HepG2 (cell line): ENCODE data around the gene ANKRD11. TPM values are rescaled to one million over a fixed set of nuclear protein-coding genes. Genes with fewer than 3 reads are reported as not detected.

Experiments used
- ATAC-seq: fragments of 200-7000 bp; cut with Tn5 transposase; 3 replicates; pipeline ENCODE4 v1.9.1; 2020; ENCODE audit warnings: mild to moderate bottlenecking, moderate library complexity
- BruUV-seq: library from RNA; stranded (reverse); fragments of 400-500 nt; replicated peaks from 2 replicates; lab custom pipeline; 2021; lab: Mats Ljungman, UMichigan
- CTCF ChIA-PET: fragments of 300-600 bp; formaldehyde crosslinking; extraction: SDS; loops from one replicate; lab custom pipeline; 2021; ENCODE audit warnings: low total read pairs, inconsistent platforms, low intra/inter-chr PET ratio; lab: Yijun Ruan, JAX
- POLR2A ChIA-PET: fragments of 350-600 bp; sonication (Branson Sonifier 250); formaldehyde crosslinking; loops from one replicate; lab custom pipeline; 2020; ENCODE audit warnings: antibody characterized with exemption, inconsistent platforms; lab: Yijun Ruan, JAX
- DNase-seq: peaks from one replicate; pipeline ENCODE4 v3.0.0-alpha.2; 2015; ENCODE audit warnings: low spot score
- FAIRE-seq: peaks from 3 replicates; lab custom pipeline; 2011; peaks lifted over from hg19 to GRCh38; lab: Jason Lieb, UNC
- H2AFZ ChIP-seq: one replicate; pipeline ENCODE4 v1.6.1; 2011; ENCODE audit warnings: low read length, inconsistent platforms
- H3K27ac ChIP-seq: fragments of 300-600 bp; 3 replicates; pipeline ENCODE4 v1.8.0; 2011; ENCODE audit warnings: mixed run types, mild to moderate bottlenecking, mixed read lengths, low read length, inconsistent platforms; ENCODE audit not compliant: insufficient read depth; ENCODE audit errors: extremely low read length
- H3K27me3 ChIP-seq, 2 experiments: fragments of 200-600 bp in 1 of 2; 2 replicates in 1 of 2; 3 replicates in 1 of 2; pipeline versions ENCODE4 v1.6.0 to v1.8.0; 2011; ENCODE audit warnings: low read length in 2 of 2, mild to moderate bottlenecking in 2 of 2, moderate library complexity in 2 of 2, inconsistent platforms in 1 of 2; ENCODE audit not compliant: insufficient read depth in 2 of 2, control insufficient read depth in 1 of 2
- H3K36me3 ChIP-seq, 2 experiments: fragments of 200-600 bp in 1 of 2; replicated peaks in 1 of 2; 2 replicates in 1 of 2; 3 replicates in 1 of 2; pipeline versions ENCODE4 v1.5.1 to v1.8.0; 2011; ENCODE audit warnings: low read length in 2 of 2, inconsistent platforms in 1 of 2; ENCODE audit not compliant: insufficient read depth in 2 of 2, control insufficient read depth in 1 of 2
- H3K4me1 ChIP-seq: 2 replicates; pipeline ENCODE4 v1.5.1; 2012; ENCODE audit warnings: low read length, inconsistent platforms; ENCODE audit not compliant: insufficient read depth
- H3K4me2 ChIP-seq: 2 replicates; pipeline ENCODE4 v1.6.0; 2011; ENCODE audit warnings: low read depth, low read length, inconsistent platforms
- H3K4me3 ChIP-seq, 3 experiments: fragments of 200-600 bp in 1 of 3; sonication (generic), shearing (Covaris generic) in 1 of 3; replicated peaks in 1 of 3; 2 replicates each; pipeline ENCODE4 v1.5.1; 2011 to 2016; ENCODE audit warnings: low read length in 3 of 3, inconsistent platforms in 2 of 3, low read depth in 2 of 3, mild to moderate bottlenecking in 2 of 3, control low read depth in 1 of 3, mixed read lengths in 1 of 3; ENCODE audit not compliant: insufficient read depth in 1 of 3
- H3K79me2 ChIP-seq: one replicate; pipeline ENCODE4 v1.6.1; 2011; ENCODE audit warnings: low read length, inconsistent platforms; ENCODE audit not compliant: insufficient read depth
- H3K9ac ChIP-seq: 2 replicates; pipeline ENCODE4 v1.6.0; 2011; ENCODE audit warnings: mild to moderate bottlenecking, low read depth, low read length, inconsistent platforms; ENCODE audit not compliant: insufficient read depth
- H3K9me3 ChIP-seq: 2 replicates; pipeline ENCODE4 v1.5.1; 2012; ENCODE audit warnings: mild to moderate bottlenecking, low read length
- H4K20me1 ChIP-seq: 2 replicates; pipeline ENCODE4 v1.6.0; 2011; ENCODE audit warnings: inconsistent platforms, mild to moderate bottlenecking, low read length, moderate library complexity; ENCODE audit not compliant: insufficient read depth
- ATF7 ChIP-seq, 2 experiments: fragments of 450-650 bp in 1 of 2; sonication (generic) in 1 of 2; formaldehyde crosslinking in 1 of 2; IDR thresholded peaks; 2 replicates each; pipeline versions ENCODE4 v1.4.0 to v1.6.1; 2016 to 2020; ENCODE audit warnings: antibody characterized with exemption in 1 of 2, mild to moderate bottlenecking in 1 of 2, missing genetic modification reagents in 1 of 2
- ATM ChIP-seq: fragments of 450-650 bp; IDR thresholded peaks from 2 replicates; pipeline ENCODE4 v1.7.1; 2017; ENCODE audit warnings: mild to moderate bottlenecking, borderline replicate concordance
- FOXO4 ChIP-seq: sonication (generic); formaldehyde crosslinking; conservative IDR thresholded peaks from 2 replicates; pipeline ENCODE4 v1.8.1; 2023; ENCODE audit warnings: missing genetic modification reagents
- HNRNPL ChIP-seq: fragments of 200-400 bp; formaldehyde crosslinking; IDR thresholded peaks from 2 replicates; pipeline ENCODE4 v1.6.1; 2017; ENCODE audit warnings: mild to moderate bottlenecking, low read depth, low read length
- NR2F6 ChIP-seq, 2 experiments: IDR thresholded peaks; 2 replicates each; pipeline ENCODE4 v1.6.1; 2016; ENCODE audit warnings: antibody characterized with exemption in 1 of 2, mild to moderate bottlenecking in 1 of 2
- RBM39 ChIP-seq: fragments of 200-400 bp; formaldehyde crosslinking; IDR thresholded peaks from one replicate; pipeline ENCODE4 v1.6.1; 2018; ENCODE audit warnings: antibody characterized with exemption, mild to moderate bottlenecking, low read depth, low read length; ENCODE audit not compliant: poor library complexity, severe bottlenecking
- YEATS4 ChIP-seq: sonication (generic); formaldehyde crosslinking; IDR thresholded peaks from 2 replicates; pipeline ENCODE4 v1.4.0; 2020; ENCODE audit warnings: missing genetic modification reagents, borderline replicate concordance
- ZBTB33 ChIP-seq: sonication (generic); formaldehyde crosslinking; IDR thresholded peaks from 2 replicates; pipeline ENCODE4 v1.4.0; 2020; ENCODE audit warnings: missing genetic modification reagents
- ZBTB38 ChIP-seq: sonication (generic); formaldehyde crosslinking; IDR thresholded peaks from 2 replicates; pipeline ENCODE4 v1.5.1; 2020; ENCODE audit warnings: mild to moderate bottlenecking, missing genetic modification reagents
- ZNF513 ChIP-seq: sonication (generic); formaldehyde crosslinking; conservative IDR thresholded peaks from 2 replicates; pipeline ENCODE4 v1.5.0; 2020; ENCODE audit warnings: missing genetic modification reagents
- ZNF543 ChIP-seq: sonication (generic); formaldehyde crosslinking; IDR thresholded peaks from 2 replicates; pipeline ENCODE4 v1.4.0; 2020; ENCODE audit warnings: mild to moderate bottlenecking, missing genetic modification reagents
- WGBS: methylation state at CpG from one replicate; pipeline ENCODE4 v1.1.6; 2017; ENCODE audit warnings: low lambda C conversion rate; 5-methylcytosine and 5-hydroxymethylcytosine counted together
- in situ Hi-C: cut with HindIII; loops from 2 replicates; pipeline ENCODE4 v1.10.0; 2017; ENCODE audit warnings: low pct_unique_long_range_greater_than_20kb; ENCODE audit not compliant: extremely low pct_ligation_motif_present
- intact Hi-C: fragments of 100-400 bp; cut with micrococcal nuclease; formaldehyde crosslinking; loops from one replicate; pipeline ENCODE4 v1.10.0; 2022; ENCODE audit not compliant: unreplicated experiment
- polyA plus RNA-seq, 8 experiments: library from polyadenylated mRNA; depleted of rRNA in 3 of 8; stranded (reverse) in 7 of 8; unstranded in 1 of 8; fragments of >200 nt; fragmentation: Illumina TruSeq in 4 of 8; extraction: Trizol in 4 of 8; gene quantifications; 2 replicates each; pipeline versions ENCODE4 v1.2.1 to v1.2.3, GENCODE V29; 2011 to 2016; ENCODE audit warnings: low read depth in 4 of 8, missing spikeins in 1 of 8, mixed read lengths in 1 of 8; ENCODE audit not compliant: insufficient read depth in 1 of 8
- total RNA-seq, 5 experiments: library from RNA; depleted of rRNA; stranded (reverse); fragments of >200 nt; fragmentation: Illumina TruSeq; extraction: Trizol; gene quantifications; 2 replicates each; pipeline ENCODE4 v1.2.3, GENCODE V29; 2016; ENCODE audit warnings: low read depth in 1 of 5

ANKRD11 gene
- total and polyA plus RNA-seq, 2 of the 13 experiments (the other 11 are each of a cell fraction or from before 2014, with no cell fraction given): 21.4 to 38.4 TPM

DNA sequence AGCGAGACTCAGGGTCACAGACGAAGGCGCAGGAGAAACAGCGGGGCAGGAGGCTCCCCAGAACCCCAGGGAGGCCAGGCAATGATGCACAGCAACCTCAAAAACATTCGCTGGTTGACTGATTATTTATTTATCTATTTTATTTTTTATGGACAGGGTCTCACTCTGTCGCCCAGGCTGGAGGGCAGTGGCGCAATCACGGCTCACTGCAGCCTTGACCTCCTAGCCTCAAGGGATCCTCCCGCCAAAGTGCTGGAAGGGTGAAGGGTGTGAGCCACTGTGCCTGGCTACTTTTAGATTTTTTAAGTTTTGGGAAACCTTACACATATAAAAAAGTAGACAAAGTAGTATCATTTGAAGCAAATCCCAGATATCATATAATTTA lies 189.4 kb downstream of the ANKRD11 start:
- Histone ChIP-seq H3K4me1 (peaks cover 38% of the 10 kb centered on the region), H3K4me3 (no peak overlapping the region), H3K9ac (no peak overlapping the region), H3K79me2 (peaks cover 65% of the 10 kb centered on the region), H3K27ac (no peak overlapping the region), H3K9me3 (no peaks in the 10 kb centered on the region), H3K36me3 (peaks cover 42 to 67% of the 10 kb centered on the region in 2 experiments), H4K20me1 (peaks cover 61% of the 10 kb centered on the region)
- in situ Hi-C loops: no loop called here
- no peak for ATAC-seq
- POLR2A ChIA-PET: no interaction called here
- CTCF ChIA-PET: no interaction called here
- TF ChIP-seq NR2F6 (IDR thresholded peaks at IDR 0.05): 0 out of 2 replicates have a peak, but pooled peaks have one; percentile 35
- 0 out of 2 replicates have a peak, but pooled peaks have one; percentile 28 for TF ChIP-seq NR2F6 (CRISPR knock-in tag; IDR thresholded peaks at IDR 0.05)
- TF ChIP-seq ATF7 (IDR thresholded peaks at IDR 0.05): no peak
- no peak for TF ChIP-seq ATF7 (CRISPR knock-in tag; IDR thresholded peaks at IDR 0.05)
- TF ChIP-seq RBM39: peak; percentile 34
- TF ChIP-seq ZBTB33 (CRISPR knock-in tag): peak; percentile 90
- TF ChIP-seq, all 625 proteins: peak for 3
- no TSS peak for BruUV-seq
- intact Hi-C loops: no loop called here
- Histone ChIP-seq H3K4me2 (no peak overlapping the region), H3K27me3 (no peaks in the 10 kb centered on the region), H2AFZ (no peak overlapping the region)
- DNase-seq (no peak), FAIRE-seq (no peak)
- 90% methylated on average over 9 of the region's 9 CpGs for WGBS

DNA sequence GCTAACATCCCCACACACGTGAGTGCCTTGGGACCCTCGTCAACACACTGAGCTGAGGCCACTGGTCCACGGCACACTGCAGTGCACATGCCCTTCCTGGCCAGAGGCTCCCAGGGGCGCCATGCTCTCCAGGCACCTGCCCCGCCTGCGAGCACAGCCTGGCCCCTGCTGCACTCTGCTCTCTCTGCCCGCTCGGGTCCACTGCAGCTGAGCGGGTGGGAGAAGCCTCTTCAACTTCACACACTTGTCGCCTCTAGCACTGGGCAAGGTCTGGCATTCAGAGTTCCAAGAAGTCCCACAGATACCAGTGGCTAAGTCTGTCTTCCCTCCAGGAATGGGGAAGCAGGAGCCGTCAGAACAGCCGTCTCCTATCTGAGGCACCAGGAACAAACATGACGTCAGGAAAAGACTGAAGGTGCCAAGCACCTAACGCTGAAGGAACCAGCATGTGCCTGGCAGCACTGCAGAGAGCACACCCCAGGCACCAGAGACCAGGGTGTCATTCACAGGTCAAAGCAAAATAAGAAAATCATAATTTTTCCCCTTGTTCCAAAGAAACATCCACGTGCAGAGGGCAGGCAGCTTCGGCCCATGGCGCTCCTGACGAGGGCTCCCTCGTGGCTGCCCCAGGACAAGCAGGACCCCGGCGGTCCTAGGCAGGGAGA lies 189.9 kb downstream of the ANKRD11 start:
- ChIA-PET POLR2A (no interaction called here), CTCF (no interaction called here)
- Histone ChIP-seq H3K4me2 (no peak overlapping the region), H3K9me3 (no peaks in the 10 kb centered on the region), H3K4me3 (no peak overlapping the region), H4K20me1 (peaks cover 63% of the 10 kb centered on the region), H3K79me2 (peaks cover 69% of the 10 kb centered on the region), H3K27ac (no peak overlapping the region), H3K36me3 (peaks cover 42 to 69% of the 10 kb centered on the region in 2 experiments), H2AFZ (no peak overlapping the region), H3K4me1 (peaks cover 38% of the 10 kb centered on the region), H3K27me3 (no peaks in the 10 kb centered on the region), H3K9ac (no peak overlapping the region)
- intact Hi-C loops (no loop called here), in situ Hi-C loops (no loop called here)
- FAIRE-seq (no peak), ATAC-seq (peak; percentile 19), DNase-seq (no peak)
- WGBS: 90% methylated on average over 18 of the region's 21 CpGs
- BruUV-seq: no TSS peak
- no peak for TF ChIP-seq ZNF543 (CRISPR knock-in tag)
- no peak for TF ChIP-seq YEATS4 (CRISPR knock-in tag)
- TF ChIP-seq FOXO4 (CRISPR knock-in tag): 0 out of 2 replicates have a peak, but pooled peaks have one; percentile 15
- no peak for TF ChIP-seq ATM
- 0 out of 2 replicates have a peak, but pooled peaks have one; percentile 47 for TF ChIP-seq HNRNPL
- peak; percentile 88; the same call in 1 of the 2 replicates for TF ChIP-seq ZBTB38 (CRISPR knock-in tag)
- no peak for TF ChIP-seq ZNF513 (CRISPR knock-in tag)
